C1 segment of cervical spinal cord (tissue), 14 donors: ENCODE measurements around the gene CCDC134.
"Not testable (repeated sequence)": the region's sequence is repeated elsewhere in the genome, so short reads cannot be mapped to it uniquely, and the experiment has no call there.

Source experiments
- DNase-seq, 14 donors: peaks; one replicate each; lab custom pipeline; 2025; lab: John Stamatoyannopoulos, UW

CCDC134 gene

DNA sequence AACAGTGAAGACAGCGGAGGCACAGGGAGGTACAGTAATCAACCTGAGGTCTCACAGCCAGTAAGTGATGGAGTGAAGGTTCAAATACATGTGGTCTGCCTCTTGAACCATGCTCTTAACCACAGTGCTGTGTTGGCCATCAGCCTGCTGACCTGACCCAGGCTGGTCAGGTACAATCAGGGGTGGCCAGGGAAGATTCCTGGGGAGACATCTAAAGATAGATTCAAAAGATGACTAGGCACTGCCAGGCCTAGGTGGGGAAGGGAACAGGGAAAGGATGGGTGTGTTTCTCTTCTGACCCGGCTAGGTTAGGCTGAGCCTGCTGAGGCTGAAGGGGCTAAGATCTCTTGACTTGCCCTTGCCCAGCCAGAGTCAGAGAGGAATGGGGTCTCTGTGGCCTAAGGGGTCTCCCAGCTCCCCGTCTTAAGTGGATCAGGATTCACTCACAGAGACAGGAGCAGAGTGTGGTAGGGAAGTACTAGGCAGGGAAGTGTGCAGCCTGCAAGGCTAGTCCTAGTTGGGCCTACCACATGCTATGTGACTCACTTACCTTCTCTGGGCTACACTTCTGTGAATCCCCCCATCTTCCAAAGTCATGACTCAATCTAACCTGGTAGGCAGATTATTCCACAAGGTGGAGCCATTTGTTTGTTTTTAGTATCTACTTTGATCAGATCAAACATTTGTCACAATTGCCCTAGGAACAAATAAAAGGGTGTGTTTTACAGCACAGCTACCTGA lies 22.0 kb downstream of the CCDC134 start:
- peak in 2 of 14 donors; percentile 8 to 50 for DNase-seq

DNA sequence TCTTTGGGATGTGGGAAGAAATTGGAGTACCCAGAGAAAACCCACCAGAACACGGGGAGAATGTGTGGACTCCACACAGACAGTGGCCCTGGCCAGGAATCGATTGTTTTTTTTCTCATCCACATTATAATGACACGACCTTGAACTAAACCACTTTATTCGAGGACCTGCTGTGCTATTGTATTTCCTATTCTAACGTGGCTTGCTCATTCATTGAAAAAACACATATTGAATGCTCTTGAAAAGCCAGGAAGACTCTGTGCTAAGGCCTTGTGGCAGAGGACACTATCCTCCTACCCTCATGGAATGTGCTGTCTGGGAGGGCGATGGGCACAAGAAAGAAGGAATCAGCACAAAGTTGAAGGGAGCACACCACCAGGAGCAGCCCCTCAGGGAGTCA lies 23.3 kb downstream of the CCDC134 start:
- DNase-seq, result no peak

DNA sequence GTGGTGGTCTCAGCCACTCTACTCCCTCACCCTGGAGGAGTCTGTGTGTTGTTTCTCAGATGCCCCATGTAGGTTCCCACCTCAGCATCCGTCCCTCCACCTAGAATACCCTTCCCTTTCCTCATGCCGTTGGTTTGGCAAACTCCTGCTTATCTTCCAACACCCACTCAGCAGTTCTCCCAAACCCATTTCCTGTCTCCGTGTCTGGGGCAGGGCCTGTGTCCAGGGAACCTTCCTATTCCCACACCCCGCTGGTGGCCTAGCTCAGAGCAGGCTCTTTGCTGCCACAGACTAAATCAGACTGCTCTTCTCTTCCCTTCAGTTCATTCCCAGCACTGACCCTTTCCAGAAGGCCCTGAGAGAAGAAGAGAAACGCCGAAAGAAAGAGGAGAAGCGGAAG lies 24.9 kb downstream of the CCDC134 start:
- no peak for DNase-seq

DNA sequence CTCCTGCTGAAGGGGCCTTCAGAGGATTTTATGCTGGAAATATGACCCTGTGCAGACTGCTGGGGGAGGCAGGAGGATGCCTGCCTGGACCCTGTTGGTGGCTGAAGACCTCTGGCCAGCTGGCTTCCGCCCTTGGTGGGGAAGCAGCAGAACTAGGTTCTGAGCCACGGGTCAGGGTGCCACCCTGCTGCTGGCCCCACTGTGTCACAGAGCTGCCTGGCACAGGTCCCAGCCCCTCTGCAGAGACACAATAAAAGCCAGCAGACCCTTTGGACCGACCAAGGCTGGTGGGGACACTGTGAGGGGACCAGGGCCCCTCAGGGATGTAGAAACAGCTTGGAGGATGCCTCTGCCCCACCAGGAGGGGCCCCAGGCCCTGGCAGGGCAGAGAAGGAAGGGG lies 25.5 kb downstream of the CCDC134 start:
- DNase-seq, result peak in 1 of 14 donors; percentile 28

DNA sequence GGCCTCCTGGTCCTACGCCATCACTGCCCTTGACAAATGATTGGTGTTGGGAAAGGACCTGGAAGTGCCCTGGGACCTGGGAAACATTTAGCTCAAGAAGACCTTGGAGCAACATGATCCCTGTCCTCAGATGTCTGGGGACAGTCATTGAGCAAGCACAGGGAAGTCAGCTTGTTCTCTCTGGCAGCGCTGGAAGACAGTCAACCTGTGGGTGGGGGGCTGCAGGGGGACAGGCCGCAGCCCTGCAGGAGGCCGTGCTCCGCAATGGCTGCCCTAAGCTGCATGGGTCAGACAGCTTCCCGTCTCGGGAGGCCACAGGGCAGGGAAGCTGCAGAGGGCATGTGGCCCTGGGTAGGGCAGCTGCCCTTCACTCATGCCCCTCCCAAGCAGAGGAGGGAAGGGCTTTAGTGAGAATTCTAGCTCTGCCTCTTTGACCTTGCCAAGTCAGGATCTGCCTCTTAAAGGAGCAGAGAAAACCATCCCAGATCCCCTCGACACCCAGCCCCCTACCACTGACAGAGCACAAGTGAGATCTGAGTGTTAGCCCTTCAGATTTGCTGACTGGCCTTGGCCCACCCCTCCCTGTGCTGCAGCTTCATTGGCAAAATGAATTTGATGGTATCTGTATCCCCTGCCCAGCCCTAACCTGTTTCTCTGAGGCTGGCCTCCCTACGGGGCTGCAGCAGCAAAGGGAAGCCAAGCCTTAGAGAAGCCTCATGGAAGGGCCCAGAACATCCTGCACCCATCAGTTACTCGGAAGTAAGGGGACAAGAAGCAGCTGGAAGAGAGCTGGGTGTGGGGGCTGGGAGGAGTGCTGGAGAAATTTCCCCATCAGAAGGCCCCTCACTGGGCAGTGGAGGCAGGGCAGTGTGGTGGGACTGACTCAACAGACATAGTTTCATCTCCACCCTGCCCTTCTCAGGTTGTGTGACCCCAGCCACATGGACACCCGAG lies 26.2 kb downstream of the CCDC134 start:
- DNase-seq, result peak in 5 of 14 donors; percentile 12 to 55 (median 29)

DNA sequence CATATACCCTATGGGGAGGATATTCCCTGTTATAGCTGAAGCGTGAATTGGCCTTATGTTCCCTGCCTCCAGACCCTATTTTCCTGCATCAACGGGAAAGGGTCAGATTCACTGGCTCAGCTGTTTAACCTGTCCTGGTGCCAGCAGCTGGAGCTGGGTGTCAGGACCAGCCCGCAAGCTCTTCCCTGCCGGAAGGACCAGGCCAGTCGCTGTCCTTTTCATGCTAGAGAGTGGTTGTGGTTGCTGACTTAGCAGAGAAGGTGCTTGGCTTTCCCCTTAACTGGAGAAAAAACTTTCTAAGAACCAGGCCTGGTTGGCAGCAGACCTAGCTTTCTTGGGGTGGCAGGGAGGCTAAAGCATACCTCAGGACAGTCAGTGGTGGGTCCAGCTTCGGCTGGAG lies 27.2 kb downstream of the CCDC134 start:
- peak in 4 of 14 donors; percentile 27 to 40 (median 36) for DNase-seq

DNA sequence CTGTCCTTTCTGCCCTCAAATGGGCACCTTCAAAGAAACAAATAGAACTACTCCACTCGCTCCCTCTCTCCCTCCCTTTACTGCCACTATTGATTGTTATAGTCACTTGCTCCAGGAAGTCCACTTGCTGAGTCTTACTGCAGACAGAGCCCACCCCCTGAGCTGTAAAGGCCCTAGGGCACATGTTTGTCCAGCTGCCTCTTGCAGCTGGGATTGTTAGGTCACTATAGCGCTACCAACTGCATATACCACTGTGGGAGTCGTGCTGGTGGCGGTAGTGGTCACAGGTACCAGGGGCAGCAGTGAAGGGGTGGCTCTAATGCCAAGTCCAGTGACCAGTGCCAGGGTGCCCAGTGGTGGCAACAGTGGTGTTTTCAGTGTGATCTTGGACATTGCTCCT lies 28.0 kb downstream of the CCDC134 start:
- no peak for DNase-seq

DNA sequence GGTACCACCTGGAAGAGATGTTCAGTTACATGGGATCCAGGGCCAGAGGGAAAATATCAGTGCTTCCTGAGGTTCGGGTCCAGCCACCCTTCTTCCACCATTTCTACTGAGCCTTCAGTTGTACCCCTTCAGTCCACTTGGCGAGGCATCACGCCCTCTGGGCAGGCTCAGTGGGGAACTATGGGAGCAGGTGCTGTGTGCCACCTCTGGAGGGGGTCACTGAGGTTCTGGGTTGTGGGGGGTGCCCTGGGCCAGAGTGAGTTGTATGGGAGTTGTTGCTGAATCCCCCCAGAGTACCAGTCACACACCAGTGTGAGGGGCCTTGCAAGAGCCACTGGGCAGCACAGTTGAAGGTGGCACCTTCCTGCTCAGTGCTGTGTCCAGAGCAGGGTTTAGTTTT lies 29.7 kb downstream of the CCDC134 start:
- DNase-seq, result no peak

DNA sequence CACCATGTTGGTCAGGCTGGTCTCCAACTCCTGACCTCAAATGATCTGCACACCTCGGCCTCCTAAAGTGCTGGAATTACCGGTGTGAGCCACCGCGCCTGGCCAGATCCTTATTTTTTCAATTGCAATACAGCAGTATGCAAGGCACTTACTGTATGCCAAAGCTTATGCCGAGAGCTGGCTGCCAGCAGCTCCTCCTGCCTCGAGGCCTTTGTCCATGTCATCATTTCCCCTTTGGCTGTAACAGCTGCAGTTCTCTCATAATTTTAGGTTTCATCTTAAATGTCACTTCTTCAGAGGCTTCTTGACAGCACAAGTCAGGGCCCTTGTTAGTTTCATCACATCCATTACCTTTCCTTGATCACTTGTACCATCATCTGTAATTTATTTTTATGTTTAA lies 30.9 kb downstream of the CCDC134 start:
- no peak for DNase-seq

DNA sequence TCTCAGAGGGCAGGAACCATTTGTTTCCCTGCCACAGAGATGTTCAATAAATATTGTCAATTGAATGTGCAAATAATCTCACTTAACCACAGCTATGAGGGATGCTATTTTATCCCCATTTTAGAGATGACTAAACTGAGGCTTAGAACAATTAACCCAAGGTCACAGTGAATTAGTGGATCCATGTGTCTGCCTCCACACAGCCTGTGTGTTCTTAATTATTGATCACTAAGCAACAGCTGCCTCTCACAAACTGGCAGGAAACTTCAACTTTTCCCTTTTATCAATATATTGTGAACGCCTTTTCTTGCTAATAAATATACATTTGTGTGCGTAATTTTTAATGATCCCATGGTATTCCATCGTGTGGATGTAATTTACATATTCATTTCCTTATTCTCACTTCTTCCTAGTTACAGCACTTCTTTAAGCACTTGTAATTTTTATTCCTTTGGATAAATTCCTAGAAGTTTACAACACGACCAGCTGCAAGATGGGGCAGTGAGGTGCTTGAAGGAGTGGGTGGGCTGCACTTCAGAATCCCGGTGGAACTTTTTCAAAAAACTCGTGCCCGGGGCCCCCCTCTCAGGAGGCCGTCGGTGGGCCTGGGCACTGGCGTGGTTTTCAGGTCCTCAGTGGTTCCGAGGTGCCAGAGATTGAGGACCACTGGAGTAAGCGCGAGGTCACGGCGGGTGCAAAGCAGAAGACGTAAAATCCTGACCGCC lies 31.5 kb downstream of the CCDC134 start:
- no peak for DNase-seq

DNA sequence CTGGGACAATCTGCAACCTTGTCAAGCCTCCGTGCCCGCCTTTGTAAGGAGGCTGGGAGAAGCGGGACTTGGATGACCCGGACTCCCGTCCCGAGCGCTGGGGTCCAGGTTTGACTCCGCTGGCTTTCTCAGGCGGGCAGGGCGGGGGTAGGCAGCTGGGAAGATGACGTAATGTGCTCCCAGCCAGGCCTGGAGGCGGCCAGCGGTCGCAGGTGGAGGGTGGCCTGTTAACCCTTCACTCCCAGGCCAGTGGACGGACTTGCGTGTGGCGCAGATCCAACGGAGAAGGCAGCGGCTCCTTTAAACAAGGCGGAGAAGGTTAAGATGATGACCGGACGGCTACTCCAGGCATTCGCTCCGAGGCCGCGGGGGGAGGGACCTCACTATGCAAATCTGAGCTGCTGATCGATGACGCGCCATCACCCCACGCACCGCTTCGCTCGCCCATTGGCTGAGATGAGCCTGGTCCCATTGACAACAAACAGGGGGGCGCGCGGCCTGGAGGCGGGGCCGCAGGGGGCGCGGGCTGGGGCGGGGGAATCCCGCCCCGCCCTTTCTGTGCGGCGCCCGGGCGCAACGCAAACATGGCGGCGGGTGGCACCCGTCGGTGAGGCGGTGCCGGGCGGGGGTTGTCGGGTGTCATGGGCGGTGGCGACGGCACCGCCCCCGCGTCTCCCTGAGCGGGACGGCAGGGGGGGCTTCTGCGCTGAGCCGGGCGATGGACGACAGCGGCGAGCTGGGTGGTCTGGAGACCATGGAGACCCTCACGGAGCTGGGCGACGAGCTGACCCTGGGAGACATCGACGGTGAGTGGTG lies 32.3 kb downstream of the CCDC134 start, which contains the start of gene SREBF2:
Gene SREBF2, plus strand, starts transcription at position 553 of the 816 bp plus-strand sequence. Its CDS starts 166 bp downstream, at position 719.
- DNase-seq, result peak; percentile 85 to 100 (median 98)

DNA sequence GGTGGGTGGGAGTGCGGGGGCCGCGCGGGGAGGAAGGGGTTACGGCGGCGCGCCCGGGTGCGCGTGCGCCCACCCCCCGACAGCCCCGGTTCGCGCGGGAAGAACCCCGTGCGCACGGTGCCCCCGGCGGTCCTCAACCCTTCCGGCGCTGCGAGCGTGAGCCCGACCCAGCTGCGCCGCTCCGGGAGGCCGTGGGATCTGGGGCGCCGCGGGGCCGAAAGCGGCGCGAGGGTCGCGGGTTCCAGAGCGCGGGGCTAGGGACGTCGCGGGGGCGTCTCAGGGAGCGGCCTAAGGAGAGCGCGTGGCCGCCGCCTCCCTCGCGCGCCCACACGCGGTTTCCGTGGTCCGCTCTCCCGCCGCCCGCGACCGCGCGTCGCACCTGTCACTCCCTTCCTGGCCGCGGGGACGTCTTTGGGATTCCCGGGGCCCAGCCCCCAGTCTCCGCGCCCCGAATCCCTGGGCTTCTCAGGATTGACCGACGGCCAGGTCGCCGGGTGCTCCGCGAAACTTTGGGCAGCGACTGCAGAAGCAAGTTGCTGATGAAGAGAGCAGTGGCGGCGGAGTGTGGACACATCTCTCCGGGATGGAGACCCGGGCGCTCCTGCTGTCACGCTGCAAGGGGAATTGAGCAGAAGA lies 33.0 kb downstream of the CCDC134 start:
- DNase-seq, result peak in 11 of 14 donors; percentile 16 to 81 (median 55)

DNA sequence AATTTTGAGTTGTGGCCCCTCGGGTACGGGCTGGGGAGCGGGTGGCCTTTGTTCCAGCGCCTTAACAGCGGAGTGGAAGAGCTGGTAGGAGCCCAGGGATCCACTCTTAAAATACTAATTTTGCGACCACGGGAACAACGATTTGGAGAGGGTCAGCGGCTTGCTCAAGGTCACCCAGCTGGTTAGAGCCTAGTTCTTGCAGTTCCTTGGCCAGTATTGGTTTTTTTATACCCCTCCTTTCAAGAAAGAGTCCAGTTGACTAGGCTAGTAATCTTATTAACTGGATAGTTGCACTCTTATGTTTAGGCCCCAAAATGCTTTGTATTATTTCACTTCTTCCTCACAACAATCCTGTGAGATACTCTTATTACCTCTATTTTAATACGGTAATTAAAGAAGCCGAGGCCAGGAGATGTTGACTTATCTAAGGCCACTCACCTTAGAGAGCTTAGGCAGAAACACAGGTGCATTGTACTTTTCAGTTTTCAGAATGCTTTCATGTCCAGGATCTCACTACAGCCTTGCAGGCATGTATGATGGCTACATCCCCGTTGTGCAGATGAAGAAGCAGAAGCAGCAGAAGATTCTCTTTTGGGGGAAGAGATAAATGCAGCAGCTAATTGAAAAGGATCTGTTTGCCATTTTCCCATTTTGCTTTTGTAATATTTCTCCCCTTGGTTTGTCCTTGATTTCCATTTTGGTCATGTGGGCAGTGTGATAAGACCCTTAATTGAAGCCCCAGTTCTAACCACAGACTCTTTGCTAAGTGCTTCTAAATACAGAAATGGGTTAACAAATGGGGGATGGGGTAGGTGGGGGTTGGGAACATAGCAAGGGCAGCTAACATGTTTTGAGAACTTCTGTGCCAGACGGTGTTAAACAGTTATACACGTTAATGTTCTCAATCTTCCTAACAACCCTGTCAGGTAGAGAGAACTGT lies 33.8 kb downstream of the CCDC134 start:
- peak in 1 of 14 donors; percentile 40 for DNase-seq

DNA sequence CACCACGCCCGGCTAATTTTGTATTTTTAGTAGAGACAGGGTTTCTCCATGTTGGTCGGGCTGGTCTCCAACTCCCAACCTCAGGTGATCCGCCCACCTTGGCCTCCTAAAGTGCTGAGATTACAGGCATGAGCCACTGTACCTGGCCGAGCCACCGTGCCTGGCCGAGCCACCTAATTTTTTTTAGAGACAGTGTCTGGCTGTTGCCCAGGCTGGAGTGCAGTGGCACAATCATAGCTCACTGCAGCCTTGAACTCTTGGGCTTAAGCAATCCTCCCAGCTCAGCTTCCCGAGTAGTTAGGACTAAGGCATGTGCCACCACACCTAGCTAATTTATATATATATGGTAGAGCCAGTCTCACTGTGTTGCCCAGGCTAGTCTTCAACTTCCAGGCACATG lies 35.0 kb downstream of the CCDC134 start:
- not testable (repeated sequence) for DNase-seq

DNA sequence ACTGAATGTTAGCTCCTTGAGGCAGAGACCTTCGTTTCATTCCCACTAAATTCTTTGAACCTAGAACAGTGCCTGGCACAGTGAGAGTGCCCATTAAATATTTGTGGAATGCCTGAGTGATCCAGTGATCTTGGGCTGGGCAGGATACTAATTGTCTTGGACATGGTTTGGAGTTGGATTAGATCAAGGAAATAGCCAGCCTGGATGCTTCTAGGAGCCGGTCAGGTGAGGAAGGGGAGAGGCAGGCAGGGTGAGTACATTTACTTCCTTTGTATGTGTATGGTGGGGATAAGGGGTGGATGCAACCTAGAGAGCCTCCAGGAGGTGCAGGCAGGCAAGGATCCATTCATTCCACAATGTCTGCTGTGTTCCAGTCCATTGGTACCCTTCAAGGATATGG lies 36.1 kb downstream of the CCDC134 start:
- DNase-seq, result no peak

DNA sequence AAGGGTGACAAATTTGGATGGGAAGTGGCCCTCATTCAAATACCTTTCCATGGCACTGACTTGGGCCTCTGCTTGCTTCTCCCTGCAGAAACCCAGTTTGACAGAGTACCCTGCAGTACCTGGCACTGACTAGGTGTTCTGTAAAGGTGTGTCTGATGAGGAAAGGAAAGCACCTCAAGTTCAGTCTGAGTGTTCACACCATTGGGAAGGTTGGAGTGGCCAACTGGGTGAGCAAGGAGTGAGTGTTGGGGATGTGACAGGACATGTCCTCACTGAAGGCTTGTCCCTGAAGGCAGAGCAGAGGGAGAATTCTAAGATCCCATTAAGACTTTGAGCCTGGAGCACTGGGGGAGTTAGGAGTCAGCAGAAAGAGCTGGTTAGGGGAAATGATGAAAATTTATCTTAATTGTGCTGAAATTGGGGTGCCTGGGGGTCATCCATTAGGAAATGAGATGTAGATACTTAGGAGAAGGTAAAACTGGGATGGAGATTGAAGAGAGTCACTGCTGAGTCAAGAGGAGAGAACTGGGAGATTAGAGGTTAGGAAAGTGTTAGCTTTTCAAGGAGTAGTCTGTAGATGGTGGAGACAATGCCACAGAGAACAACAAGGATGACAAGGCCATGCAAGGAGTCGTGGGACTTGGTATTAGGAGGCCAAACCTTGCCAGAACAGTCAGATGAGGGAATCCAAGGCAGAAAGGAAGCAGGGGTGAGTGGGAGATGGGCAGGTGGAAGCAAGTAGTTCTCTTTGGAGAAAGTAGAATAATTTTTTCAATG lies 38.6 kb downstream of the CCDC134 start:
- DNase-seq, result no peak

DNA sequence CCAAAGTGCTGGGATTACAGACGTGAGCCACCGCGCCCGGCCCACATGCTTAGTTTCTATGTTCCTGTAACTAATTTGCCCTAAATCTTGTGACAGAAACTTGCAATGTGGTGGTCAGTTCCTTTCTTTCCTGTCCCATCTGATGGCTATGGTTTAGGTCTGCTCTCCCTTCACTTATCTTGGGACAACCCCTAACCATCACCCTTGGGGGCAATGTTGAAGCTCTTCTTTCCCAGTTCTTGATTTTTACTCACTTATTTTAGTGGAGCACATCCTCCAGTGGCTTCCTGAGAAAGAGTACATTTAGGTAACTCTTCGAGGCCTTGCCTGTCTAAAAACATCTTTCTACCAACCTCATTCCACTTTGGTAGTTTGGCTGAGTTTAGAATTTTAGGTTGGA lies 39.7 kb downstream of the CCDC134 start:
- no peak for DNase-seq

DNA sequence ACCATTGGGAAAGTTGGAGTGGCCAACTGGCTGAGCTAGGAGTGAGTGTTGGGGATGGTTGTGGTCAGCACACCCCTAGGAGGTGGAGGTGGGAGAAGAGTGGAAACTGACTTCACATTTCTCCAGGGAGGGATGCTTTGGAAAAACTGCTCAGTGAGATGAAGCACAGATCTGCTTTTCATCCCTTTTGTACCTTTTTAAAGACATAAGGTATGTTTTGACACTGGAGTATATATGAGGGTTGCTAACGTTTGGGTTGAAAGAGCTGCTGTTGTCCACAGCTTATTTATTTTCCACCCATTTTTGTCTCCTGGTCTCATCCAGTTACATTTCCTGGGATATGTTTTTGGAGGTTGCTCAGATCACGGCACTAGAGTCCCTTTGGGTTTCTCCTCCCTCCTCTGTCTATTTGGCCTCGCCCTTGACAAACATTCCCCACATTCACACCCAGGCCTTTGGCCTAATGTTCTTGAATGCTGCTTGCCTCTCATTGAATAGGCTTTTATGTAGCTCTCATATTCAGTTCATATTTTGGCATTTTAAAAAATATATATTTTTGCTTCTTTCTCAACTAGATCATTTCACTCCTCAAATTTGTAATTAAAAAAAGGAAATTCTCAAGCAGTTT lies 40.7 kb downstream of the CCDC134 start:
- DNase-seq, result no peak
